Ramos (cell line): ENCODE data around the gene PLA2G4B.

Experiments
- in situ Hi-C: fragments of 300-500 bp; cut with MboI; formaldehyde crosslinking; loops from one replicate; pipeline ENCODE4 v1.14.3; 2022; ENCODE audit warnings: low sequenced_read_pairs; ENCODE audit not compliant: unreplicated experiment

Gene PLA2G4B, protein sequence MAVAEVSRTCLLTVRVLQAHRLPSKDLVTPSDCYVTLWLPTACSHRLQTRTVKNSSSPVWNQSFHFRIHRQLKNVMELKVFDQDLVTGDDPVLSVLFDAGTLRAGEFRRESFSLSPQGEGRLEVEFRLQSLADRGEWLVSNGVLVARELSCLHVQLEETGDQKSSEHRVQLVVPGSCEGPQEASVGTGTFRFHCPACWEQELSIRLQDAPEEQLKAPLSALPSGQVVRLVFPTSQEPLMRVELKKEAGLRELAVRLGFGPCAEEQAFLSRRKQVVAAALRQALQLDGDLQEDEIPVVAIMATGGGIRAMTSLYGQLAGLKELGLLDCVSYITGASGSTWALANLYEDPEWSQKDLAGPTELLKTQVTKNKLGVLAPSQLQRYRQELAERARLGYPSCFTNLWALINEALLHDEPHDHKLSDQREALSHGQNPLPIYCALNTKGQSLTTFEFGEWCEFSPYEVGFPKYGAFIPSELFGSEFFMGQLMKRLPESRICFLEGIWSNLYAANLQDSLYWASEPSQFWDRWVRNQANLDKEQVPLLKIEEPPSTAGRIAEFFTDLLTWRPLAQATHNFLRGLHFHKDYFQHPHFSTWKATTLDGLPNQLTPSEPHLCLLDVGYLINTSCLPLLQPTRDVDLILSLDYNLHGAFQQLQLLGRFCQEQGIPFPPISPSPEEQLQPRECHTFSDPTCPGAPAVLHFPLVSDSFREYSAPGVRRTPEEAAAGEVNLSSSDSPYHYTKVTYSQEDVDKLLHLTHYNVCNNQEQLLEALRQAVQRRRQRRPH

DNA sequence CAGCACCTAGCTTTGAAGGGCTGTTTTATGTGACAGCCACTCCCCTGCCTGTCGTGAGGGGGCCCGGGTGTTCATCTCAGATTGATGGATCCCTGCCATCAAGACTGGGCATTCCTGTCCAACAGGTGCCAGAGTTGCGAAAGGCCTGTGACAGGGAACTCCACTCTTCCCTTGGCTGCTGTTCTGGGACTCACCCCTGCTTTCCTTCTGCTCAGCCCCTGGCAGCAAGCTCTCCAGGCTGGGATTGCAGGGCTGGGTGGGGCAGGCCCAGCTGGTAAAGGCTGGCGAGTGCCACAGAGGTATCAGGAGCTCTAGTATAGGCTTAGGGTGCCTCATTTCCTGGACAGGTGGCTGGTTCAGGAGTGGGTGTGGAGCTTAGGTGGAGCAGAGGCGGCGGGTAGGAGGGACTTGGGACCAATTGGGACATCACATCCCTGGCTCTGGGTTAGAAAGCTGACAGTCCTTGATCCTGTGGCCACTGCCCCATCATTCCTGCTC, at the start of gene PLA2G4B:
TSS of gene PLA2G4B (plus strand) at position 448 of the 498 bp plus-strand sequence. CDS start 67 bp downstream, outside the sequence.
- in situ Hi-C loops: no loop called here

DNA sequence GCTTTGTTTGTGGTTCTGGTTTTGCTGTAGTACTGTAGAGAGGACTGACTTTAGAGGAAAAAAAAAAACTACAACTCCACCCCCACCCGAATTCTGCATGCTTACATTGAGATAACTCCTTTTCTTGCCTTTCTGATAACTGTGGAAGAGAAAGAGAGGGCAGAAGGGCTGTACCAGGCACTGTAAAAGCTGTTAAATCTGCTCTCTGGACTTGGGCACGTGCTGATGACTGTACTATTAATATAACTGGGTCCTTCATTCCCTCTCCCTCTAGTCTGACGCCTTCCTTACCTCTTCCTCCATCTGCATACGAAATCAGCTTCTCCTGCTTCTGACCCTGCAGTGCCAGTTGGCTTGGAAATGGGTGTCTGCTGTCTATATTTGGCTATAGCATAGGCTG, 49.4 kb upstream of the PLA2G4B start:
- in situ Hi-C loops: no loop called here

DNA sequence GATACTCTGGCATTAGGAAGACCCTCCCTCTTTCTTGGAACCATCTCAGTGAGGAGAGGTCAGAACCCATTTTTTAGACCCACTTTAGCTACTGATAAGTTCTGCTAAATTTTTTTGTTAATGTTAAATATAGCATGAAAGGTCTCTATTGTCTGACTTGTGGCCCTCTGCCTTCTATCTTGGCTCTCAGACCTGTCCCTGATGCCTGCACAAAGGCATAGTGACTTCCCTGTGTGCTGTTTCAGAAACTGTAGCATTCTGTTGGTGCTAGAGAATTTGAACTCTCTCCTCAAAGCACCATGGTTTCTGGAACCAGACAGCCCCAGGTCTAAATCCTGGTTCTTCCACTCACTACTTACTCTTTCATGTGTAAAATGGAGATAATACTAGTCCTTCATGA, 49.0 kb upstream of the PLA2G4B start:
- in situ Hi-C loops: no loop called here

DNA sequence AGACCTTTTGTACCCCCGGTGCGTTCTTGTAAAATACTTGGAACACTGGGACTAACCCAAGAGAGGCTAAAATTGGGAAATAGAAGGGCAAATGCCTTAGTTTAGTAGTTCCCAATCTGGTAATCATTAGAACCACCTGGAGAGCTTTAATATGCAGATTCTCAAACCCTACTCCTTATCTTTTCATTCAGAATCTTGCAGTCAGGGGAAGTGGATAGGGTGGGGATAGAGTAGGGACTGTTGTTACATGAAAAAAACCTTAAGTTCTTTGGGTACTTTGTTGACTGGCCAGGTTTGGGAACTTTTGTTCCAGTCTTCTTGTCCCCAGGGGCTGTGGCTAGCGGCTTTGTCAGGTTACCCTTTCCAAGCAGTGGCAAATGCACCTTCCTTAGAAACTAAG, 48.5 kb upstream of the PLA2G4B start:
- in situ Hi-C loops: no loop called here

DNA sequence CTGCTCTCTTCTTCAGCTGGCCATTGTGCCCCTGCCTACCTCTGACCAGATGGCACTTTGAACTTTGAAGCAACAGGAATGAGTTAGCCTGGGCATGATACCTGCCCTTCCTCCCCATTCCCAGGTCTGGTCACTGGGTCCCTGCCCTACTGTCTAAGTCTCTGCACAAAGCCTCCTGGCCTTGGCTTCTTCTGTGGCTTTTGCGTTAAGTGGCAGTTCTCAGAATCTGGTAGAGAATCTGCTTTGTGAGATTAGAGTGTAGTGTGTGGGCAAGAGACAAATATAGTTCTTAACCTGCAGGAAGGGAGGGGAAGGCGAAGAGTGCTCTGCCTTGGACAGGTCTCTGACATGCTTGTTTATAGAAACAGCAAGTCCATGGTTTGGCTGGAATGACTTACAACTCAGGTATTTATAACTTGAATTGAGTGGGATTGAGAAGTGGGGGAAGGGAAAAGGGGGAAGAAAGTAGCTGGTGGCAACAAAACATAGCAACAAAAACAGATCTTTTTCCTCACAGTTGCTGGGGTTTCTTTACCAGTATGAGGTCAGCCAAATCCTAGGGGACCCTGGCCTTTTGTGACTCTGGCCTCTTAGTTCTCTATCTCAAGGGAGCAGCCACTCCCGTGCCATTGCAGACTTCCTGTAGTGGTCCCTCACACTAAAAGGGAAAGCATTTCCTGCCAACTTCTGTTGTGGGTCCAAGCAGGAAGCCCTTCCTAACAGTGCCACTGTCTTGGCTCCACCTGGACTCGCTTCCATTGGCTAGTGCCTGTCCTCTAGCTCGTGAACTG, 47.7 kb upstream of the PLA2G4B start:
- in situ Hi-C loops: no loop called here

DNA sequence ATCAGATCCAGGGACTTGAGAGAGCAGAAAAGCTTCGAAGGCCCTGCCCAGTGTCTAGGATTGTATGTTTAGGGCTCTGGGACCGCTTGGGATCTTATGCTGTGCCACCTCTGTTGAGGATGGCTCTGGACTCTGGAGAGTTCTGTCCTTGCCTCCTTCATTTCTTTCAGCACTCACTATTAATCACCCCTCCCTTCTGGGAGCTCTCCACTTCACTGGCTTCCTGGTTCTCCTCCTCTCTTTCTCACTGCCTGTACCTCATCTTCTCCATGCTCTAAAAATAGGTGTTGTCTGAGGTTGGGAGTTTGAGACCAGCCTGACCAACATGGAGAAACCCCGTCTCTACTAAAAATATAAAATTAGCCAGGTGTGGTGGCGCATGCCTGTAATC, 47.1 kb upstream of the PLA2G4B start:
- in situ Hi-C loops: no loop called here

DNA sequence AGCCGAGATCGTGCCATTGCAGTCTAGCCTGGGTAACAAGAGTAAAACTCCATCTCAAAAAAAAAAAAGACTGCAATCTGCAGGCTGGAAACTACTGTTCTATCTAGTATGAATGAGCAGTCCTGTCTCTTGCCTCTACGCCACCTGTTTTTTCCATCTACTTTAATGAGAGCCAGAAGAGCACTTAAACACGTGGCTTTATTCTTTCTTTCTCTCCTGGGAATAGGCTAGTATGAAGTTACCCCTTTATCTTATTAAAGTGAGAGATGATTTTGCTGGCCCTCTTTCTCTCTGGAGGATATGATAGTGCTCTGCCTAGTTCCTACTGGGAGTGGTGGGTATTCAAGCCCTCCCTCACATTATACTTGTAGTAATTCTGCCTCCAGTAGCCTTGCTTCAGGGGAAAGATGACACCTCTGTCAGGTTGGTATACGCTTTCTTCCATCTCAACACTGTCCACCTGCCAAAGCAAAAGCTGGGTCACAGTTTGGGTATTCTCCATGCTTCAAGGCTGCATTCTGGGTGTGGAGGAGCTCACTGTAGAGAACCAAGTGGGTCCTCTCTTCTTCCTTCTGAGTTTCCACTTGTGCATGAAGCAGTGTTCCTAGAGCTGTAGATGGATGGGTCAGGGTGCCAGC, 46.5 kb upstream of the PLA2G4B start:
- in situ Hi-C loops: no loop called here

DNA sequence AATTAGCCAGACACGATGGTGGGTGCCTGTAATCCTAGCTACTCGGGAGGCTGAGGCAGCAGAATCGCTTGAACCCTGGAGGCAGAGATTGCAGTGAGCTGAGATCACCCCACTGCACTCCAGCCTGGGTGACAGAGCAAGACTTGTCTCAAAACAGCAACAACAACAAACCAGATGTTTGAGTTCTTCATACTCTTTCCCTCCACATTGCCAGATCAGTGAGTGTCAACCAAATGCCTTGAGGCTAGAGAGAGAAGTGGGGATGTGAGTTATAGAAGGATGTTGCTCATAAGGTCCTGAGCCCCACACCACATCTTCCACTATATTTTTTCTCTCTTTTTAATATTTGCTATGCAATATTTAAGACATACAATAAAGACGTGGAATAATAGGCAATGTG, 44.6 kb upstream of the PLA2G4B start:
- in situ Hi-C loops: no loop called here

DNA sequence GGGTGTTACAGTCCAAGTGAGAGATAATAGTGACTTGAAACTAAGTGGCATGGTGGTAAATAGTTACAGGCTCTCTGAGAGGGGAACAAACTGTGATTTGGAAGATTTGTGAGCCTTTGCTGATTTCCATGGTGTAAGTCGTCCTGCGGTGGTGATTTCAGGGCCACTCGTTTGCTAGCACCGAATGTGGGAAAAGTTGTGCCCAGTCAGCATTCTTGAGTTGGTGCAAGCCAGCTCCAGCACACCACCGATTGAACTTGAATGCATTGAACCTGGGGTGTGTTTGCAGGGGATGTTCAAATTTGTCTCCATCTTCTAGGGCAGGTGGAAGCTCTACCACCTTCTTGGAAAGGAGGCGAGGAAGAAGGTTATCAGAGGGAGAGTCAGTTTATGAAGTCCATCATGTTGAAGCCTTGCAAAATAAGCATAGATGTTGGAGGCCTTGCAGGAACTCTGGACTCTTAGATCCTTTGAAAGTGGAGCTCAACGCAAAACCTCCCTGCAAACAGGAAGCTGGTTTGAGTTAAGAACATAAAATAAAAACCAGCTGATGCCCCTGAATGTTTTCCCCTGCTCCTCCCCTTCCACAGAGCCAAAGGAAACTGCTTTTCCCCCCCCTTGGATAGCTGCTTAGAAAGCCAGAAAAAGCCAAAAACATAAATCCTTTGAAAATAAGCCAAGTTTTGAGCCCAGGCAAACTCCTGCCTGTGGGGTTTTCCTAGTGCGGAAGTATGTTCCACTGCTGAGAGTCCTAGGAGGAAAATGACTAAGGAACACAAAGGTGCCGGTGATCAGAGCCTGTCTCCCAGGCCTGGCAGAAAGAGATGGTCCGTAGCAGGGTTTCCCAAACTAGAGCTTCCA, 42.4 kb upstream of the PLA2G4B start:
- in situ Hi-C loops: no loop called here

DNA sequence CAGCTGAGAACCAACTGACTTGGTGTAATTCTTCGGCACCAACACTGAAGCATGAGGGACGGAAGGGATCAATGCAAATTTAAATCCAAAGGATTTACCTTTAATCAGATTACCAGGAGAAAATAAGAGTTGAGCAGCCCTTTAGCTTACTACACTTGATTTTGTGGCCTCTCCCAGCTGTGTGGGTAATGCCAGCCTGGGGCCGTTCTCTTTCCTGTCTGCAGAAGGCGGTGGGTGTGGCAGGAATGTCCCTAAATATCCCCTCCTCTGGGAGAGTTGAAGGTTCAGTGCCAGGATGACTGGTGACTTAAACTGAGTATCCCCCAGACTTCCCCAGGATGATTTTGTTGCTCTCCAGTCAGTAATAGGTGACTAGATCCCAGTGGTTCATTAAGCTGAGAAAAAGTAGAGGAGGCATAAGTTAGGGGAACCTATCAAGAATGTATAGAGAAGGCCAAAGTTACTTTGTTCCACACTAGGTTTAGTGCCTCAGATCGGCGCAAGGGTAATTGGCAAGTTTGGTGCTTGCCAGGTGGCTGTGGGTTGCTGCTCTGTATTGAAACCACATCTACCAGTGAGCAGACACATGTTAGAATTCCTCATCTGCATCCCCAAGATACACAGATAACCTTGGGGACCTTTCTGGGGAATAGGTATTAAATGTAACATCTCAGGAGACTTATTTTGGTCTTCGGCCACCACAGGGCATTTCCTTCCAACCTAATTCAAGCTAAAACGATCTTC, 41.3 kb upstream of the PLA2G4B start:
- in situ Hi-C loops: no loop called here

DNA sequence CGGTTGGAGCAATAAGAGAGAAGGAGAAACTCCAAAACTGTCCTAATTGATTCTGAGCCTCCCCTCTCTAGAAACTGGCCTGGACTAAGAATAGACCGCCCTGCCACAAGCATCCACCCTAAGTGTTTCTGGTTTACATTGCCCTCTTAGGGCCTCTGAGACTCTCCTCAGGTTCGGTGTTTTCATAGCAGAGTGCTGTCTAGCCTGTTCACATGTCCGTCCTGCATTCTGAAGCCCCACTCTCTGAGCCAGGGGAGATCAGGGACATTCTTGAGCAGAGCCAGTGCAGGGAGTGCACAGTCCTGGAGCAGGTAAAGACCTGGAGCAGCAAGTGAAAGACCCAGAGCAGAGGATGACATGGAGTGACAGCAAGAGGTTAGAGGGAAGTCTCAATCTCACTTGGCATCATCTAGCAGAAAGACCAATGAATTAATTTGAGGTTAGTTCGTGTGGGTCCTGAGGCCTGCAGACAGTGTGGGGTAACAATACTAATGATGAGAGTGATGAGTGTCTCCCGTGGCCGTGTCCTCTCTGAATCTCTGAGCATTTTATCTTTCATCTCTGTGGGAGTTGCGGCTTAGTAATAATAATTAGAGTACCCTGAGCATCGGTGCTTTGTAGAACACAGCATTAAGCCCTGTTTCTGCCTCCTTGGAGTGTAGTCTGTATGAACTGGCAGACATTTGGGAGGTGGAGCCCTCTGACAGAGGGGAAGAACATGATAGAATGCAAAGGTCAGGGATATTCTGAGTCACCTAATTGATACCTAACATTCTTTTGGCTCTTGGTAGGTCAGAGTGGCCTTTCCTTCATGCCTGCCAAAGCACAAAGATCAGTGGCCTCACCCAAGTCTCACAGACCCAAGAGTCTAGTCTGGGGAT, 39.8 kb upstream of the PLA2G4B start:
- in situ Hi-C loops: no loop called here

DNA sequence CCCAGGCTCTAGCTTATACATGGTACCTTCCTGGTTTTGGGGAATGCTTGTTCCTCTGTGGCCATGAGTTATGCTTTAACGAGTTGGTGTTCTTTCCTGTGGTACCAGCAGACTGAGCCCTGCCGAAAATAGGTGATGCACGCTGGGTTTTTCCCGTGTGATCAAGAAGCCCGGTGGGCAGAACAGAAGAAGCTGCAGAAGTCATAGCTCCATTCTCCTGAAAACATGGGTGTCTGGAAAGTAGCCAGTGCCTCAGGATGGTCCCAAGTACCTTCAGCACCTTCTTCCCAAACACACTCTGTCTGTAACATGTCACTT, 39.2 kb upstream of the PLA2G4B start:
- in situ Hi-C loops: no loop called here

DNA sequence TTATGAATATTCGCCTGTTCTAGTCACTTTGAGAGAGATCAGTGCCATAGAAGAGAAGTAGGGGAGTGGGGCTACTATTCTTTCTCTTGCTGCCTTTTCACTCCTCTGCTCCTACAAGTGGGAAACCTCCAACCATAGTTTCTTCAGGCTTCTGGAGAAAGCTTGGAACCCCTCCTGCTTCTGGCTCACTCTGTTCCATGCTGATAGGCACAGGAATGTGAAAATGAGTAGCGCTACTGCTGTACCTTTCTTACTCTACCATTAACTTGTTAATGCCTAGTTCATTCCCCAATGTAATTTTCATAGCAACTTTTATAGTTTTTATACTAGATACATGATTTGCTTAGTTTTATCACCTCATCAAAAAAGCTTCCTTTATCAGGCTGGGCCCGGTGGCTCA, 37.5 kb upstream of the PLA2G4B start:
- in situ Hi-C loops: loop anchor here (25.0 kb wide), 1 partner anchor 239 kb away; the partner anchor contains the start of gene TYRO3

DNA sequence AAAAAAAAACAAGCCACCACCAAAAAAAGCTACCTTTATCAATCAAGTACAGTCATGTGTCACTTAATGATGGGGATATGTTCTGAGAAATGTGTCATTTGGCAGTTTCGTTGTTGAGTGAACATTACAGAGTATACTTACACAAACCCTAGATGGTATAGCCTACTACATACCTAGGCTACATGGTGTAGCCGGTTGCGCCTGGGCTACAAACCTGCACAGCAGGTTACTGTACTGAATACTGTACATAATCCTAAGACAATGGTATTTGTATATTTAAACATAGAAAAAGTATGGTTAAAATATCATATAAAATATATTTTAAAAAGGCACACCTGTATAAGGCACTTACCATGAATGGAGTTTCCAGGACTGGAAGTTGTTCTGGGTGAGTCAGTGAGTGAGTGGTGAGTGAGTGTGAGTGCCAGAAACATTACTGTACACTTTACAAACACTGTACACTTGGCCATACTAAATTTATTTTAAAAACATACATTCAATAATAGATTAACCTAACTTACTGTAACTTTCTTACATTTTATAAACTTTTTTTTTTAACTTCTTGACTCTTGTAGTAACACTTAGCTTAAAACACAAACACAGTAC, 36.7 kb upstream of the PLA2G4B start:
- in situ Hi-C loops: loop anchor here (25.0 kb wide), 1 partner anchor 240 kb away; the partner anchor contains the start of gene TYRO3

DNA sequence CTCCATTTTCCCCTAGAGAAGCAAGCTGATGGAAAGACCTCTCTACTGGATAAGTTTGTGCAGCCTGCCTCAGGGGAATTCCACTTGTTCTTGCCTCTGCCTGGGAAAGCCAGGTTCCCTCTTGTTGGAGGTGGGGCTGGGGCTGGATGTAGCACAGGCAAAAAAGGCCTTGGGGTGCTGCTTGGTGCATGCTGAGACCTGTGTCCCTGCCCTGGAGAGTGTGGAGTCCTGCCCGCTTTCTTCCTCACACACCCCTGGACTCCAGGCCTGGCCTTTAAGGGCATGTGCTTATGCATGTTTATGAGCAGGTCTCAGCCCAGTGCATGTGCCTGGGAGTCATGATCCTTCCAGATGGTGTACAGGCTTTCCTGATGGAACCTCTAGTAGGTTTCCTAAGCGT, 34.3 kb upstream of the PLA2G4B start:
- in situ Hi-C loops: loop anchor here (25.0 kb wide), 1 partner anchor 242 kb away; the partner anchor contains the start of gene TYRO3

DNA sequence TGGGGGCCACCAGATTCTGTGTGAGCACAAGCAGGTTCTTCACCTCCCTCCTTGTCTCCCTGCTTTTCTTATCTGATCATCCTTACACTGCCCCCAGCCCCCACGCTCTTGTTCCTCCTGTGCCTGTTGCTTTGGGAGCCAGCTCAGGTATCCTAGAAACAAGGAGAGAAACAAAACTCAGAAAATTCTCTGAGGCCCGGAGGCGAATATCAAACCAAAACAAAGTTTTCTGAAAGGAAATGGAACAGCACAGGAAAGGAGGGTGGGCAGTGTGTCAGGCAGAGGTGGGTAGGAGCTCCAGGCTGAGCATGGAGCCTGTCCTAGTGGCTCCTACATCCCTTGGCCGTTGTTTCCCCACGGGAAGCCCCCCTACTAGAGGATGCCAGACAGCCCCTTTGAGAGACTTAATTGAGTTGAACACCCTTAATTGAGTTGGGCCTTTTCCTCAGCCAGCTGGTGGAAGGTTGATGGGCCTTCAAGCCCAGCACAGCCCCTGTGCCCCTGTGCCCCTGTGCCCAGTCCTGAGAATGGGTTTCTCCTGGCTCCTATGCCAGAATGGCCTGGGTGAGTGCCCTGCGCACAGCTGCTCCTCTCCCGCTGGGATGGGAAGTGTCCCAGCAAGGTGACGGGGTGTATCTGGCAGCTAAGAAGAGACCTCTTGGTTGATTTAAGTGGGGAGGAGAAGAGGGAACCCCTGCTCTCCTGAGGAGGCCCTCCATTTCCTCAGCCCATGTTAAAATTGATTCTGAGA, 33.6 kb upstream of the PLA2G4B start:
- in situ Hi-C loops: loop anchor here (25.0 kb wide), 1 partner anchor 243 kb away; the partner anchor contains the start of gene TYRO3
